Measurements from ENCODE around the gene MYL3.
"Not testable (repeated sequence)": the region's sequence is repeated elsewhere in the genome, so short reads cannot be mapped to it uniquely, and the experiment has no call there.

The MYL3 gene

DNA sequence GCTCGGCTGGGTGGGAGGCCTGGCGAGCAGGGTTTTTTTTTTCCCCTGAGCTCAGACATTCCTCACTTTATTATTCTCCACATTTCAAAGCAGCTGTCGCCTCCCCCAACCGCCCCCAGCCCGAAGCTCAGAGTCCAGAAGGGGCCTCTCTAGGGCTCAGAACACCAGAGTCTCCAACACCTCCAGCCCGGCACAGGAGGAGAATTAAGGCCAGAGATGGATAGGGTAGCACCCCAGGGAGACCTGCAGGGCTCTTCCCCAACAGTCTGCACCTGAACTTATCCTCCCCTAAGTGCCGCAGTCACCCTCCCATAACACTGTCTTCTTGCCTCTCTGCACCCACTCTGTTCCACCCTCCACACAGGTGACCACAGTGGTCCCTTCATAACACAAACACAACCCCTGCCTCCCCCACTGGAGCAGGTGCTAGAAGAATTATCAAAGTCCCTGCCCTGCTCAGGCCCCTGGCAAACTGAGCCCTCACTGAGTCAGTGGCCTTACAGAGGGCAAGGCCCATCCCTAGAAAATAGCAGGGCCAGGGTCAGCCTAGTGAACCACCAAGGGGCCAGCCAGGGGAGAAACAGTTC lies 14.1 kb downstream of the MYL3 start:
- FAIRE-seq: no peak

DNA sequence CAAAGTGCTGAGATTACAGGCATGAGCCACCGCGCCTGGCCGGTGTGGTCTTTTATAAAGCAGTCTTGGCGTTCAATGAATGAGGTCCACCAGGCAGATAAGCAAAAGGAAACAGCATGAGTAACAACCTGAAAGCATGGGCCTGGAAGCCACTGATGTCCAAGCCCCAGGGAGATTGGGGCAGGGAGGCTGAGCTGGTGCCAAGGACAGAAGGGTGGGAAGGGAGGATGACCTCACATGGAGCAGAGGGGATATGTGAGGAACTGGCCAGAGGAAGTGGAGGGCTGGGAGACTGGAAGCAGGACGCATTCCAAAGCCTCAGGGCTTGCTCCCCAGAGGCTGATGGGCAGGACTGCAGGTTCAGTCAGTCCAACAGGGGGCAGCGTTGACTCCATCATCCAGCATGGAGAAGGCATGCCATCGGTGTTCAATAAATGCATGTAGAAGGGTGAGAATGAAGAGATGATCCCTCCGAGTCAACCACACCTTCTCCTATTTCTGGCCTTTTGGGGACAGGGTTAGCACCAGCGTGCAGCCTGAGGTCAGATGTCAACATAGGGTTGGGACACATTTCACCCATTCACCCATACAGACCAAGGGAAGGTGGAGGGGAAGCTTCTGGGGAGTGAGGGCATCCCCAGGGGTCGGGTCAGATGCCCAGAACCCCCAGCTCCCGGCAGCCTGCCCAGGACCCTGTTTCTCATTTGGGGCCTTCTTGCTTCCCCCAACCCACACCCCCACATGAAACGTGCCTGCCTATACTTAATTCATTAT lies 14.8 kb downstream of the MYL3 start:
- no peak for FAIRE-seq

DNA sequence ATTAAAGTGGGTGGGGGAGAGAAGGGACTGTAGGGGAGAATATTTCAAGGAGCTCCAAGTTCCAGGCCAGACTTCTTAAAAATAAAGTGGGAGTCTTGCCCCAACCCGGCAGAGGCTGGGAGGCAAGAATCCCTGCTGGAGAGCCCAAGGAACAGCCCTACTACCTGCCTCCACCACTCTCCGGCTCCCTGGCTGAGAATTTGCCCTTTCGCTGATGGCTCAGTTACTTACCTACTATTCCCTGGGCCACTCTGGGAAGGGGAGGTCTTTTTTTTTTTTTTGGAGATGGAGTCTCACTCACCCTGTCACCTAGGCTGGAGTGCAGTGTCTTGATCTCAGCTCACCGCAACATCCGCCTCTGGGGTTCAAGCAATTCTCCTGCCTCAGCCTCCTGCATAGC lies 15.5 kb downstream of the MYL3 start:
- FAIRE-seq: no peak

DNA sequence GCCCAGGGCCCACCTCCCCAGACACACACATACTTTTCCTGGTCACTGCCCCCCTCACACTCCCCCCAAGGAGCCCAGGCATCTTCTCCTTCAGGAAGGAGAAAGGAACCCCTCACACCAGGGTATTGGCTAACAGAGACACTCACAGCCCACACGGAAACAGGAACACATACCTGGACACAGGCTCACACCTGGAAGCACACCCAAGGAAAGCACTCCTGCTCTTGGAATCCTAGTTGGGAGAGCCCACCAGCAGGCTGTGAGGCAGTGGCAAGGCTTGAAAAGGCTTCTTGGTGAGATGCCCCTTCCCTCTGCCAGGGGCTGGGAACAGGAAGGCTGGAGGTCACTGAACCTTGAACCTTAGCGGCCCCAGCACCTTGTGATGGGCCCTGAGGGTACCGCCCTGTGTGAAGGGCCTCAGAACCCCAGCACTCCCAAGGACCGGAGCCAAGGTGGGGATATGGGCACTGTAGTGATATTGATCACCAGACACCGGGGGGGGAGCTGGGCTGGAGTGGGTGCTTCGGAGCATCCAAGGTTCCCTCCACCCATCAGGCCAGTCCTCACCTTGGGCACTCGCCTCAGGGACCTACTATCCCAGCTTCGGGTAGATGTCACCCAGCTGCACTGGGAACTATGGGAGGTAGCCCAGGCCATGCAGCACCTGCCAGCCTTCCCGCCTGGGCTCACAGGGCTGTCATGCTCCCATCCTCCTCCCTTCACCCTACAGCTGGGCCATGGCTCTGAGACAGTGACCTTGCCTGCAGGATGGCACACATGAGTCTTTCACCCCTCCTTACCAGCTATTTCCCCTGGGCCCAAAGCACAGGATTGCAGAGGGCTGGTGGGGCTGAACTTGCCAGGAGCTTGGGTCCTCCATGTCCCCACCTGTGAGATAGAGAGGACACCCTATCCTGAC lies 16.4 kb downstream of the MYL3 start:
- no peak for FAIRE-seq

DNA sequence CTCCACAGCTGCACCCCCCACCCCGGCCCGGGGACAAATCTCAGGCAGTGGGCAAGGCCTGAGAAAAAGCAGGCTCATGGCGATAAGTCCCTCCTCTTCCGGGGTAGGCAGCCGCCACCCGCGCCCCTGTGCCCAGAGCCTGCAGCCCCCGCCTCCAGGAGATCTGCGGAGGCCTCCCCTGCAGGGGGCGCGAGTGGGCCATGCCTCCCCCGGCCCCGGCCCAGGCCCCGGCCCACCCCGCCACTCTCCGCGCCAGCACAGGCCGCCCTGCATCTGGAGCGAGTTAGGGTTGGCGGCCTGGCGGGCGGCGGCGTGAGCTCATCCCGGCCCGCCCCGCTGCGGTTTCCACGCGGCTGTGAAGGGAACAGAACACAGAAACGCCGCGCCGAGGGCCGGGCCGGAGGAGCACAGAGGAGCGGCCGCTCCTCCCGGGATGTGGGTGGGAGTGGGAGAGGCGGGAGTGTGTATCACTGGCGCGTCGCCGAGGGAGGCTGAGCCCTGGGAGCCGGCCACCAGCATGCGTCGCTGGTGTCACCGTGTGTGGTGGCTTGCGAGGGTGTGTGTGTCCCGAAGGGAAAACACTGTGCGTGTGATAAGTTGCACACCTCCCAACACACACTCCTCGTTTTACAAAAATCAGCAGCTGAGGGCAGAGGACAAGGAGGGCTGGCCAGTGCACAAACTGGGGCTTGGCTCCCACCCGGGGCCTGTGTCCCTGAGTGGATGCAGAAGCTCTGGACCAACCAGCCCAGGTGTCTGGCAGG lies 17.2 kb downstream of the MYL3 start:
- FAIRE-seq: no peak

DNA sequence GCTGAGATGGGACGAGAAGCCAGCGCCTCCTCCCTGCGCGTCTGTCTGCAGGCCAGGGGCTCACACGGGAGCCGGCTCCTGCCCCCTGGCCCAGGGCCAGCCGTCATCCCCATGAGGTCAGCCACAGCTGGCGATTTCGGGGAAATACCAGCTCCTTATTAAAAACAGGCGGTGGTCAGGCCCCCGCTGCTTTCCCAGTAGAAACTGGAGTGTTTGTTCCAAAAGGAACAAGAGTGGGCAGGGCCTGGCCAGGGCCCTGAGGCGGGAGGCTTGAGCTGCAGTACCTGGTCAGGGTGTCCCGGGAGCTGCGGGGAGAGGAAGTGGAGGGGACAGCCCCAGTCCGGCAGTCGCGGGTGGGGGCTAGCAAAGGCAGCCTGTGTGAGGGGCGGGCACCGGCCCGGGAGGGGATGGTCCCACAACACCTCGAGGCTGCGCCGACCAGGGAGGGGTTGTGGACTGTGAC lies 17.8 kb downstream of the MYL3 start:
- FAIRE-seq: peak; percentile 57

DNA sequence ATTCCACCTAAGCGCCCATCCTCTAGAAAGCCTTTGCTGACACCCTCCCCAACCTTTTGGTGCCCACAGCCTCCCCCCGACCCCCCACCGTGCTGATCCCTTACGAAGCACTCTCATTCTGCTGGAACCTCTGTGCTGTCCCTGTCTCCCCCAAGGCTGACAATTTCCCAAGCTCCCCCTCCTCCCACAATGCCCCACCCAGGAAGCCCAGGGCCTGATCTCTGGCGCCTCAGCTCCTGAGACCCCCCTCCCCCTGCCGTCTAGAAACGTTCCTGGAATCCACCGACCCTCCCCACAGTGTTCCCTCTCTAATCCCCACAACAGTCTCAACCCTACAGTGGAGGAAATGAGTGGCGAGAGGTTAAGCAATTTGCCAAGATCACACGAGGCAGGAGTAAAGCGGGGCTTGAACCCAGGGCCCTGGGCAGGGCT lies 18.3 kb downstream of the MYL3 start:
- no peak for FAIRE-seq

DNA sequence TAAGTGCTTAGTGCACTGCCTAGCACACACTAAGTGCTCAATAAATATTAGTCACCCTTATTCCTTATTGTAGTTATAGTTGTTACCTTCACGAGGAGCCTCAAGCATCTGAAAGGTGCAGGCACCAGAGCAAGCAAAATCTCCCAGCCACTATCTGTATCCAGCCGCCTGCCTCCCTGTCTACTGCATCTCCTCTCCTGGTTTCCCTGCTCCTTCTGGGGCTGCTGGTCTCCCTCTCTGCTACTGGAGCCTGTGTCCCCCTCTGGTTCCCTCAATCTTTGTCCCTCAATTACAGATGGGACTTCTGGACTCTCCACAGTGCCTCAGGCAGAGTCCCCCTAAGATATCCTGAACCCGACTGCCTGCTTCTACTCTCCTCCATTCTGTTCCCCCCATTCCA lies 18.8 kb downstream of the MYL3 start:
- FAIRE-seq: no peak

DNA sequence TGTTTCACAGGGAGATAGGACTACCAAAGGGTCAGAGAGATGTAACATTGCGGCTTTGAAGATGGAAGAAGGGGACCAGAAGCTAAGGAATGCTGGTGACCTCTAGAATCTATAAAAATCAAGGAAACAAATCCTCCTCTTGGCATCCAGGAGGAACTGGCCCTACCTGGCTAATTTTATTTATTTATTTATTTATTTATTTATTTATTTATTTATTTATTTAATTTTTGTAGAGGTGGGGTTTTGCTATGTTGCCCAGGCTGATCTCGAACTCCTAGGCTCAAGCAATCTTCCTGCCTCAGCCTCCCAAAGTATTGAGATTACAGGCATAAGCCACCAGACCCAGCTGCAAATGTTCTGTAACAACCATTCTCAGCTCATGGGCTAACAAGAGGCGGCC lies 19.7 kb downstream of the MYL3 start:
- no peak for FAIRE-seq

DNA sequence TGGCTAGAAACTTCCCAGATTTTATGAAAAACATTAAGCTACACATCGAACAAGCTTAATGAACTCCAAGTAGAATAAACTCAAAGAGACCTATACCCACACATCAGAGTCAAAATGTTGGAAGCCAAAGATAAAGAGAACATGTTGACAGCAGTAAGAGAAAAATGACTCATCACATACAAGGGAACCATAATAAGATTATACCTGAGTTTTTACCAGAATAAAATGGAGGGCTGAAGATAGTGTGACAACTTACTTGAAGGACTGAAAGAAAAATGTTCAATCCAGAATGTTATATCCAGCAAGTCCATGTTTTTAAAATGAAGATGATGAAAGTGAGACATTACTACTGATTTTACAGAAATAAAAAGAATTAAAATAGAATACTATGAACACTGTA lies 22.8 kb downstream of the MYL3 start:
- FAIRE-seq: no peak

DNA sequence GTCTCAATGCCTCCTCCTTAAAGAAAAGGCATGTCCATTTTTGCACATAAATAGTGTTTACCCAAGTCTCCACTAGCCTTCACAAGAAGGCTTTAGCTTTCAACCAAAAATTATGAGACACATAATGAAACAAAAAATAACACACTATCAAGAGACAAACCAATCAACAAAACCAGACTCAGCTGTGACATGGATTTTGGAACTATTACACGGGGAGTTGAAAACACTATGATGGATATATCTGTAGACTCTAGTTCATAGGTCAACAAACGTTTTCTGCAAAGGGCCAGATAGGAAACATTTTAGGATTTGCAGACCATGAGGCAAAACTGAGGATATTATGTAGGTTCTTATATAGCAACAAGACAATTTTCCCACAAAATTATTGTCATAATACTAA lies 24.9 kb downstream of the MYL3 start:
- FAIRE-seq: no peak

DNA sequence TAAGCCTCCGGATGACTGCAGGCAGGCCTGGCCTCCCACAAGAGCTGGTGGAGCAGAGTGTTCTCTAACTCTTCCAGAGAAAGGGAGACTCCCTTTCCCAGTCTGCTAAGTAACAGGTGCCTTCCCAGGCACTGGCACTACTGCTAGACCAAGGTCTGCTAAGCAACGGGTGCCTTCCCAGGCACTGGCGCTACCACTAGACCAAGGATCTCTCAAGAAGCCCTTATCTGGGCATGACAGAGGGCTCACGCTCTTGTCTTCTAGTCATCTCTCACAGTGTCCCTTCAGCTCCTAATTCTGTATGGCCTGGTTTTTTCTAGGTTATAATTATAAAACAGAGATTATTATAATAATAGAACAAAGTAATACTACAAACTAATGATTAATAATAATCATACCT lies 27.8 kb downstream of the MYL3 start:
- FAIRE-seq: no peak

DNA sequence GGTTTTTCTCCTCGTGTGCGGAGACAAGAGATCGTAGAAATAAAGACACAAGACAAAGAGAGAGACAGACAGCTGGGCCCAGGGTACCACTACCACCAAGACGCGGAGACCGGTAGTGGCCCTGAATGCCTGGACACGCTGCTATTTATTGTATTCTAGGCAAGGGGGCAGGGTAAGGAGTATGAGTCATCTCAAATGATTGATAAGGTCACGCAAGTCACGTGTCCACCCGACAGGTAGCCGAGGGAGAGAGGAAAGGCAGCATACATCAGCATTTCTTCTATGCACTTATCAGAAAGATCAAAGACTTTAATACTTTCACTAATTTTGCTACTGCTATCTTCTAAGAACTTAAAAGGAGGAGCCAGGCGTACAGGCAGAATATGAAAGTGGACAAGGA lies 28.2 kb downstream of the MYL3 start:
- FAIRE-seq: no peak

DNA sequence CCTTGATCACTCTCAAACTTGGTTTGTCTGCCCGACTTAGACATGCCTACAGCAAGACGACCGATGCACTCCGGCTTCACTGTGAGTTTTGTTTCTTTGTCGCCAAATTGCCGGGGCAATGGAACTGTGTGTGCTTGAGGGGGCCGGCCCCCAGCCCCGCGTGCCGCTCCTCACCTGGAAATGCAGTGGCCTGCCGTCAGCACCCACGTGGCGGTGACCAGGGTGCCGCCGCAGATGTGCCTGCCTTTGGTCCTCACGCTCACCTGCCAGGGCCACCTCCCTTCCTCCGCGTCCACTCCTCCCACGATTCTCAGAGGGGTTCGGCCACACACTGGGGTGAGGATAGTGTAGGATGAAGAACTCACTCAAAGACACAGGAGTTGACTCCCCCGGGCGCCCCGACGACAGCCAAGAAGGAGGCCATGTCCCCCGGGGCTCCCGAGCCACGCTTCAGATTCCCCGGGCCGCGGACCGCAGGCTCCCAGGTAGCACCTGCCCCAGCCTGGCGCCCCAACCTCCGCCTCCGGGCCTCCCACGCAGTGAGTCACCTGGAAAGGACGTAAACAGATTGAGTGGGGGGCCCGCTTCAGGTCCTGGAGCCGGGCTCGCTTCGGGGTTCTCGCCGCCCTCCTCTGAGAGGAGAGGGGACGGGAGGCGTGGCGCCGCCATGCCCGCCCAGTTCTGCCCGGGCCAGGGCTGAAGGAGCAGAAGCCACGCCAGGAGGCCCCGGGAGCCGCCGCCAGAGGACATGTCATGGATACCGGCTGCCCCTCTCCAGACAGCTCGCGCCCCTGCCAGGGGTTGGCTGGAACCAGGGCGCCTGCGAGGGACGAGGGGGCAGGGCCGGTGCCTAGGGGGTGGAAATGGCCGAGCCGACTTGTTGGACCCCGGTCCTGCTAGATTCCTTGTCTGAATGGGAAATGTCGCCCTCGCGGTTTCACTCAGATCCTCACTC lies 29.6 kb downstream of the MYL3 start:
- FAIRE-seq: no peak

DNA sequence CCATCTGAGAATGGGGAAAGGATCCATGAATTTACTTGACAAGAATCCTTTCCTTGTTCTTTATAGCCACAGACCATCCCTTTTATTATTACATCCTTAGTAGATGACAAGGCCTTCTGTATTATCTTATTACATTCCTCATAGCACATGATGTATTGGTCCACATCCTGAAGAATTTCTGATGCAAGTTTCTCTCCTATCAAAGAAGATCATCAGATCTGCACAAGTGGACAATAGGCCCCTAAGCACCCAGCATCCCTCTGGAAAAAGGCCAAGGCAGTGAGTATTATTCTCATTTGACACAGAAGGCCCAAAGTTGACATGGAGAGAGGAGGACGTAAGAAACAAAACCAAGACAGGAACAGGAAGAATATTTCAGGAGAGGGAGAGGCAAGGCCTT lies 31.4 kb downstream of the MYL3 start:
- no peak for FAIRE-seq

DNA sequence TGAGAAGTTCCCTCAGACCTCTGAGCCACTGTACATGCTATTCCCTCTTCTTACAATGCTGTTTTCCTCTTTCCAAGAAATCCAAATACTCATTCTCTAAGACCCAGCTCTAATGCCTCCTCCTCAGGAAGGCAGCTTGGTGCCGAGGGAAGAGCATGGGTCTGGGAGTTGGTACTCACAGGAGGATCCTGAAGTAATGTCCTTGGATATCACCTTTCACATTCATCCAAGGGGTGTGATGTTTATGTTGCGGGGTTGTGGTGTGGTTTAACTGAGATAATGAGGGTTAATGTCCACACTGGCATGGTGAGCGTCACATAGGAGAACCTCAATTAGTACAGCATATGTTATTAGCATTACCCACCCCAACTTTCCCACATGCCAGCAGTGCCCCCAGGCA lies 31.9 kb downstream of the MYL3 start:
- FAIRE-seq: no peak

DNA sequence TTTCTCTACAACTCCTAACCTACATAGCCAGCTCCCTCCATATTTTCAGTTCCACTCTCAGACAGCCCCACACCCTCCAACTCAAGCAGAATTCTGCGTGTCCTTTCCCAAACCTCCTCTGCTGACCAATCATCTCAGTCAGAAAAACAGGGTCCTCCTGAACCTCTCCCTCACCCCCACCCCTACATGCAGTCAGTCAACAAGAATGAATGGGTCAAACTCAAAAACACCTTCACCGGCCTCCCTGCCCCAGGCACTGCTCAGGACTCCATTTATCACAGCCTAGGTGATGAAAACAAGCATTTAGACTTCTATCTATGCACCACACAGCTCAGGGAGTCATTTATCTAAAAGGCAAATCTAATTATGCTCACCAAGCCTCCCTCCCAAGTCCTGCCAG lies 32.4 kb downstream of the MYL3 start:
- no peak for FAIRE-seq

DNA sequence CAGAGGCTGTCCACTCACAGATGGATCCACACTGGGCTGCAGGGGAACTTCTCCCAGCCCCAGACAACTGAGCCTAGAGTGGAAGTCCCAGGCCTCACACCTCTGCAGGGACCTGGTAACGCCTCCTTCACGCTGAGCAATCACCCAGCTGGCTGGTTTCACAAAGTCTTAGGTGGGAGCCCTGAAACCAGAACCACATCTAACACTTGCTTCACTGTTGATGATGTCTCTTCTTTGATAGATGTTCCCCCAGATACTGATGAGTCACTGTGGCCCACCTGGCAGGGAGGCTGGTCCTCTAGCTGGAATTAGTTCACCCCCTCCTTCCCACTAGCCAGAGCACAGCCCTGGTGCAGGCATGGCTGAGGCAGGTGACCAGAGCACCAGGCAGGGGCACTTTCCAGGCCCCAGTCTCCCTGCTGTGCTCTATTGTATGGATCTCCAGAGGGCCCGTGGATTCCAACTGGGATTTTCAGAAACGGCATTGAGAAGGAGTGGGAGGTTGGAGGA lies 33.5 kb downstream of the MYL3 start:
- no peak for FAIRE-seq

DNA sequence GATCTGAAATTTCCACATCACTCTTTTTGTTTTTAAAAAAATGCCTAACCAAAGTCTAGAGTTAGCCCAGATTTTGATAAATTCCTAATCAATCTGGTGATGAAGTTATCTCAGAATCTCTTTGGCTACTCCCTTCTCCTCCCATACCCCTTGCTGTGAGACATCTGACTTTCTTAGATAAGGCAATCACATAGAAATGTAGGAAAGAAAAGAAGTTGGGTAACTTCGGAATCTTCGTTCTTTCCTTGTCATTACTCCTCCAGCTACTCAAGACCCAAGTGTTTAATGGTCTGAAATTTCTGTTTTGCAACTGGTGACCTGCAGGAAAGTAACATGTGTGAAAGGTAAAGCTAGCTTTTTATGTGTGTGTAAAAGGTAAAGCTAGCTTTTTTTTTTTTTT lies 37.8 kb downstream of the MYL3 start:
- no peak for FAIRE-seq

DNA sequence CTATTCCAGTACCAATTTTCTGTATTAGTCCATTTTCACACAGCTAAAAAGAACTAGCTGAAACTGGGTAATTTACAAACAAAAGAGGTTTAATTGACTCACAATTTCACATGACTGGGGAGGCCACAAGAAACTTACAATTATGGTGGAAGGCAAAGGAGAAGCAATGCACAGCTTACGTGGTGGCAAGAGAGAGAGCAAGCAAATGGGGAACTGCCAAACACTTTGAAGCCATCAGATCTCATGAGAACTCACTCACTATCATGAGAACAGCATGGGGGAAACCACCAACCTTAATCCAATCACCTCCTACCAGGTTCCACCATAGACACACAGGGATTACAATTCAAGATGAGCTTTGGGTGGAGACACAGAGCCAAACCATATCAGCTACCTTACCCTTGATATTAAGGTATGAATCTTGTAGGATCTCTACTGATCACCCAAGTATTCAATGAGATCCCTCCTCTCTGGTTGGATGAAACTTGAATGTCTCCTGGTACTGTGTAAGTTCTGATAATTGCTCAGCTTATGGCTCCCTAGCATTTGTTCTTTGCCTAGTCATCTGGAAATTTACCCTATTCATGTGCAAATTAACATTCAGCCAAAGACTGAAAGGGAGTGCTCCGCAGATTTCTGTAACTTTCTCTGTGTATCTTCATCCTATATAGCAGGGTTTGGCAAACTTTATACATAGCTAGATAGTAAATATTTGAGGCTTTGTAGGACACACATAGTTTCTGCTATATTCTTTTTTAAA lies 38.9 kb downstream of the MYL3 start:
- no peak for FAIRE-seq

DNA sequence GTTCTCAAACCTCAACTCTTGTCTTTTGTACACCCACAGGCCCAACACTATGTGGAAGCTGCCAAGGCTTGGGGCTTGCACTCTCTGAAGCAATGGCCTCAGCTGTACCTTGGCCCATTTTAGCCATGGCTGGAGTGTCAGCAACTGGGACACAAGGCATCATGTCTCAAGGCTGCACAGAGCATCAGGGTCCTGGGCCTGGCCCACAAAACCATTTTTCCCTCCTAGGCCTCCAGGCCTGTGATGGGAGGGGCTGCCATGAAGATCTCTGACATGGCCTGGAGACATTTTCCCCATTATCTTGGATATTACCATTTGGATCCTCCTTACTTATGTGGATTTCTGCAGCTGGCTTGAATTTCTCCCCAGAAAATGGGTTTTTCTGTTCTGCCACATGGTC lies 39.9 kb downstream of the MYL3 start:
- FAIRE-seq: not testable (repeated sequence)
